CD4-positive, alpha-beta T cell treated with Interleukin-10 for 1 hour (primary cell): ENCODE measurements around the gene DSPP.

Experiments used
- DNase-seq: peaks from one replicate; pipeline ENCODE4 v3.0.0-alpha.2; 2020

The DSPP gene

DNA sequence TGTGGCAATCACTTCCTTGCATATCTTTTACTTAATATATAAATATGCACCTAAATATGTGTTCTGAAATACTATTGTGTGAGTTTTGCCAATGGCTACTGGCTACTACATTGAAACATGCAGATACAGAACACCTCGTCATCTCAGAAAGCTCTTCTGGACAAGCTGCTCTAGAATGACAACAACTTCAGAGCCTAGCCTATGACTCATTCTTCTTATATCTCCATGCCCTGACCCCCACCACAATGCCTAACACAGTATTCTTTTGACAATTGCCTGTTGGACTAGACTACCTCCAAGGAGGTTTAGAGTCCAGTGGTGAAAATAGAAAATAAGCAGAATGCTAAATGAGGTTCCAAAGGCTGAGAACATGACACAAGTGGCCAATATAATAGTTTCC is 24.1 kb downstream of the DSPP start:
- no peak for DNase-seq

DNA sequence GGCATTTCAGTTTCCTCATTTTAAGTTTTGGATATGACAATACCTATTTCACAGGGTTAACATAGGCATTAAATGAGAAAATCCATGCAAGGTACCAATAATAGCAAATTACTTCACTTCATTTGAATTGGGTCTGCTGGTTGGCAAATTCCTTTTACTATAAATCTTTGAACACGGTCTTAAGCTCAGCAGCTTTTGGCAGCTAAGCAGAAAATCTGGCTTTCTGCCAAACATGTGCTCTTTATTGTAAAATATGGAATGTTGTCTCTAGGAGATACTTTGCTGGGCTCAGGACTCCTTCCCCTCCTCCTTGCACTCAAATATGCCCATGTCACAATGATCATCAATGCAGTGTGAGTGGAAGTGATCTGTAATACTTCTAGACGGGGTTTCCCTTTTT is 24.9 kb downstream of the DSPP start:
- no peak for DNase-seq

DNA sequence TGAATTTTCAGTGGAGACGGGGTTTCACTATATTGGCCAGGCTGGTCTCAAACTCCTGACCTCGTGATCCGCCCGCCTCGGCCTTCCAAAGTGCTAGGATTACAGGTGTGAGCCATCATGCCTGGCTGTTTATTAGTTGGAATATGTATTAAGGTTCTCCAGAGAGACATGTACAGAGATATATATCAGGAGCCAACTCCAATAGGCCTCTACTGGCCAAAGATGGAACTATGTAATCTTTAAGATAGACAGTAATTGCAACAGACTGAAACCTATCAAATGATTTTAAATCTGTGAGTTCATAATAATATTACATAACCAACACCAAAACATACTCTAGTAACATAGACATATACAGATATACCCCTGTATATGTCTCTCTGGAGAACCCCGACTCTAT is 36.0 kb downstream of the DSPP start:
- DNase-seq, result no peak

DNA sequence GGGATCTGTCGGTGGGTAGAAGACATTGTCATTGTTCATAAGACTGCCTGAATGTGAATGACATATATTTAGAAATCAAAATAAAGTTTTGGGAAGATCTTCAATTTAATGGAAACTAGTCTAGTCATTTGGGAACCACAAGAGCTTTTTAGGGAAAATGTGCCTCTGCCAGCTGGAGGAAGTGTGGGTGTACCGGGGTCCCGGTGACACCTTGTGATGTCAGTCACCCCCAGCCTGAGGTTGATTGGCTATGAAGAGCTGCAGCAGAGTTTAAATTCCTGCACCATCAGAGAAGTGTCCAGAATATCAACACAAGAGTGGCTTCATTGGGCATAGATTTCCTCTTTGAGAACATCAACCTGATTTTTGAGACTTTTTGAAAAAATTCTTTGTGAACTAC is 41.7 kb downstream of the DSPP start, which contains the start of gene DMP1:
Gene DMP1, plus strand, starts transcription at position 301 of the 400 bp plus-strand sequence. CDS start 6,213 bp downstream, outside the sequence.
- DNase-seq, result no peak

DNA sequence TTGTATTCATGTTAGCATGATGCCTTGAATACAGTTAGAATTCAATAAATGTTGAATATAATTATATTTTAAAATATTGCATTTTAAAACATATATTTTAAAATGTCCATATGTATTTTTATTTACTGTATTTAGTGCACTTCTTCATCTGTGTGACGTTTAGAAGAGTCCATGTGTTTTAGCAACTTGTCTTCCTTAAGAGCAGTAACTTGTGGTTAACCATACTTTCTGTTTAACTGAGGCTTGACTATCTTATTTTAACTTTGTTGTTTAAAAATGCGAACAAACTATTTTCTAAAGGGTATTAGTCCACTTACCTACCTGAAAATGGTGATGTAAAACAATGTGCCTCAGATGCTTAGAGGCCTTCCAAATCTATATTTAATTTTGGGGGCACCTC is 42.6 kb downstream of the DSPP start:
- no peak for DNase-seq

DNA sequence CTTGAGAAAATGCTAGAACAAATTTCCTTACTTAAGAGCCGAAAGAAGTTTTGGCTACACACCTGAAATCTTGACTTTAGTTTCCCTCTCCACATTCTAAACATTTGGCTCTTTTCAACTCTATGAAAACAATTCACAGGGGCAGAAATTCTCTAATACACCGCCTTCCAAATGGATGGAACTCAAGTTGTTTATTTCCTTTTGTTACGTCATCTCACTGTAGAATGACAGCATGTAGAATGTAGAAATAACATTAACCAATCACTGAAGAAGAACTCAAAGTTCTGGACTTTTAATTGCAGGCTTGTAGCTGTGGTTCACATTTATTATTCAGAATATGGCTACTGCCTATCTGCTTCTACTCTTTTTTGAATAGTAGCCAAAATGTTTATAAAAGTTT is 43.6 kb downstream of the DSPP start:
- DNase-seq, result no peak

DNA sequence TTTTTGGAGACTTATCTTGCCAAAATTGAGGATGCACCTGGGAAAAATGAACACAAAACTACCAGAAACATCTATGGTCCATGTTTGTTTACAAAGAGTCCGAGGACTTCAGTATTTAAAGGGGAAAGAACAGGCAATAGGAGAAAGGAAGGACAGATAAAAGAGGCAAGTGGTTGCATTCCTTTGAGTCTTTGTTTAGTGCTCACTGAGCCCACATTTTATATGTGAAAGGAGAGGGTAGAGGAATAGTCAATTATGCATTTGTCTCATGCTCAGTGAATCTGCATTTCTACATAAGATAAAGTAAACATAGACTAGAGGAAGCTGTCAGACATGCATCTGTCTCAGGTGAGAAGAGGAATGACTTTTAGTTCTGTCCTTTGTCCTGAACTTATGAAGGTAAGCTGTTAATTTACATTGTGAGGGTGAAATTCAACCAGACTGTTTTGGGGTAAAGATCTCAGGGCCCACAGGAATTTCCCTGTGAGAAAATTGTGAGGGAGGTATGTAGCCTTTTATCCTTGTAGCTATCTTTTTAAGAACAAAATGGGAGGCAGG is 46.2 kb downstream of the DSPP start:
- DNase-seq, result no peak

DNA sequence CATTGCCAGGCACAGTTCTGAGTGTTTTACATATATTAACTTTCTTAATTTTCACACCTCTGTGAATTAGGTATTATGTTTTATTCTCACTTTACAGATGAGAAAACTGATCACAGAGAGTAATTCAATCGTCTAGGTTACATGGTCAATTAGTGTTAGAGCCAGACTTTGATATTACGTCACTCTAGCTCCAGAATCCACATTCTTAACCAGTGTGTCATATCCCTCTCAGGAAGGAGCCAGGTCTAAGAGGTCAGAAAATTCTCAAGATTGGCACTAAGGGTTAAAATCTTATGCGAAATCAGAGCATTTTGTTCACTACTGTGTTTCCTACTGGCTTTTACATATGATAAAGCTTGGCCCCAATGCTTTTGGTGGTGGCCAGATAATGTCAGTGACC is 49.2 kb downstream of the DSPP start:
- DNase-seq, result no peak

DNA sequence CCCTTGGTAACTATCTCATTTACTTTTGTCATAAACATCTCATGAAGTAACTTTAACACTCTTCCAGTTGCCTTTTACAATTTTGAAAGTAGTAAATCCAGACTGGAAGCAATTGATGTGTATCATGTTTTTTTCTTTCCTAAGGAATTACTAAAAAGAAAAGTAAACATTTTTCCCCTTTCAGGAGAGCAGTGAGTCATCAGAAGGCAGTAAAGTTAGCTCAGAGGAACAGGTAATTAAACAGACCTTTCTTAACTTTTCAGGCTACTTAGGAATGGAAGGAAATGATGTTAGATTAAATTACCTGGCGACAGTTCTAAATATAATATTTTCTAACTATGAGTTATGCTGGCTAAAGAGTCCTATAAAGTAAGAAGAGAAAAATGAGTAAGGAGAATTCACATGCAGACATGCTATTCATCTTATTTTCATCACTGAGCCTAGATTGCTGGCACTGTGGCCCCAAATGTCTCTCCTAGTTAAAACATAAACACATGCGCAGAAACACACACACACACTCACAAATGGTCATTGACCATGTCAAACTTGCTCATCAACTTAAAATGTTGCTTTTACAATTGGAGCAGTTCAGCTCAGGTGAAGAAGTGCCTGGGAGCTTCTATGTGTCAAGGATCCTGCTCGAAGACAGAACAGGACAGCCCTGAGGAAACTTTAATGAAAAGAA is 51.1 kb downstream of the DSPP start:
- no peak for DNase-seq

DNA sequence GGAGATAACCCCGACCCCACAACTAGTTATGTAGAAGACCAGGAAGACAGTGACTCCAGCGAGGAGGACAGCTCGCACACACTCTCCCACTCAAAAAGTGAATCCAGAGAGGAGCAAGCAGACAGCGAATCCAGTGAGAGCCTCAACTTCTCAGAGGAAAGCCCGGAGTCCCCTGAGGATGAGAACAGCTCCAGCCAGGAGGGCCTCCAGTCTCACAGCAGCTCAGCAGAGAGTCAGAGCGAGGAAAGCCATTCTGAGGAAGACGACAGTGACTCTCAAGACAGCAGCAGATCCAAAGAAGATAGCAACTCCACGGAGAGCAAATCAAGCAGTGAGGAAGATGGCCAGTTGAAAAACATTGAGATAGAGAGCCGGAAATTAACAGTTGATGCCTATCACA is 54.5 kb downstream of the DSPP start:
- DNase-seq, result no peak
